CD8-positive, alpha-beta memory T cell (primary cell): ENCODE data around the gene NTM. TPM values are rescaled to one million over a fixed set of nuclear protein-coding genes. Genes with fewer than 3 reads are reported as not detected.

Experiments
- CTCF ChIA-PET: fragments of 350-600 bp; sonication (Branson Sonifier 250); formaldehyde crosslinking; loops from one replicate; lab custom pipeline; 2021; ENCODE audit warnings: antibody characterized with exemption; lab: Charles Lee
- POLR2A ChIA-PET: fragments of 350-600 bp; sonication (Branson Sonifier 250); formaldehyde crosslinking; loops from one replicate; lab custom pipeline; 2021; ENCODE audit warnings: antibody characterized with exemption; lab: Charles Lee
- DNase-seq, 5 donors: peaks; one replicate each; pipeline versions ENCODE4 v3.0.0 to v3.0.0-alpha.2; 2020 to 2022; ENCODE audit warnings: mixed read lengths in 1 of 5
- H3K27ac ChIP-seq: one replicate; pipeline ENCODE4 v1.7.0; 2013; ENCODE audit warnings: low read depth, mild to moderate bottlenecking, low read length, moderate library complexity
- H3K27me3 ChIP-seq: 2 replicates; pipeline ENCODE4 v1.7.0; 2013; ENCODE audit warnings: low read length, mild to moderate bottlenecking; ENCODE audit not compliant: insufficient read depth, poor library complexity, severe bottlenecking
- H3K36me3 ChIP-seq: 2 replicates; pipeline ENCODE4 v1.7.0; 2013; ENCODE audit warnings: mild to moderate bottlenecking, low read length, moderate library complexity; ENCODE audit not compliant: insufficient read depth
- H3K4me1 ChIP-seq: 2 replicates; pipeline ENCODE4 v1.7.0; 2013; ENCODE audit warnings: mild to moderate bottlenecking, low read length, moderate library complexity; ENCODE audit not compliant: insufficient read depth
- H3K4me3 ChIP-seq: 2 replicates; pipeline ENCODE4 v1.7.0; 2013; ENCODE audit warnings: mild to moderate bottlenecking, low read length
- H3K9me3 ChIP-seq: 2 replicates; pipeline ENCODE4 v1.7.0; 2013; ENCODE audit warnings: mild to moderate bottlenecking, low read length
- H3K27ac Mint-ChIP-seq, 8 donors: one replicate each; pipeline ENCODE4 v1.8.0; 2020 to 2021; ENCODE audit warnings: mixed read lengths in 8 of 8, mild to moderate bottlenecking in 6 of 8, inconsistent platforms in 3 of 8, moderate library complexity in 3 of 8
- H3K27me3 Mint-ChIP-seq, 2 donors: one replicate each; pipeline ENCODE4 v1.8.0; 2020 to 2021; ENCODE audit warnings: mixed read lengths in 2 of 2, mild to moderate bottlenecking in 1 of 2, moderate library complexity in 1 of 2
- H3K36me3 Mint-ChIP-seq, 3 donors: one replicate each; pipeline ENCODE4 v1.8.0; 2020 to 2021; ENCODE audit warnings: mixed read lengths in 3 of 3, inconsistent platforms in 1 of 3, mild to moderate bottlenecking in 1 of 3
- H3K4me1 Mint-ChIP-seq, 3 donors: one replicate each; pipeline ENCODE4 v1.8.0; 2020 to 2021; ENCODE audit warnings: mixed read lengths in 3 of 3, inconsistent platforms in 1 of 3, mild to moderate bottlenecking in 1 of 3
- H3K4me3 Mint-ChIP-seq, 7 donors: one replicate each; pipeline ENCODE4 v1.8.0; 2020 to 2021; ENCODE audit warnings: mixed read lengths in 7 of 7, mild to moderate bottlenecking in 6 of 7, moderate library complexity in 4 of 7, inconsistent platforms in 2 of 7
- H3K9me3 Mint-ChIP-seq, 5 donors: one replicate each; pipeline ENCODE4 v1.8.0; 2020 to 2022; ENCODE audit warnings: mixed read lengths in 5 of 5, mild to moderate bottlenecking in 3 of 5, moderate library complexity in 2 of 5, inconsistent platforms in 1 of 5
- polyA plus RNA-seq: library from polyadenylated mRNA; unstranded; fragments of 300-500 nt; fragmentation: Illumina TruSeq; gene quantifications from one replicate; pipeline ENCODE4 v1.2.3, GENCODE V29; 2021
- total RNA-seq, 2 experiments: library from RNA; stranded (reverse); gene quantifications; one replicate each; pipeline ENCODE4 v1.2.3, GENCODE V29; 2021

NTM gene
- total and polyA plus RNA-seq, 3 experiments from 2014 or later: not detected

DNA sequence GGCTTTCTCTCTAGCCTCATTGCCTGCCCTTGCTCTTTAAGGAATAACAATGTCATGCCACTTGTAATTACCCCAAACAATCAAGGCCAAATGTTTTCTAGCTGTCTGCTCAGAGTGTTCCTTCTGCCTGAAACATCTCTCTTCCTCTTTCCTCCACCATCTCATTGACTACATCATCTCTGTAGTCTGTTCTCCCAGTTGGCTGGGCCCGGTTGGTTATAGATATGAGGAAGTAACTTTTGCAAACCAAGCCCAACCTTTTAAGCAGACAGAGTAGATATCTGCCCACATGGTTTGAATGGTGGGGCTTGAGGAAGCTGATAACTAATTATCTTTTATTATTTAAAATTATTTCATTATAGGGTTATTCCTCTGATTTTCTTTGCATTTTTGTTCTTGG is 104.5 kb downstream of the NTM start:
- Histone ChIP-seq H3K9me3 (no peaks in the 10 kb centered on the region), H3K27ac (no peak overlapping the region), H3K36me3 (no peaks in the 10 kb centered on the region), H3K27me3 (no peaks in the 10 kb centered on the region), H3K4me1 (no peaks in the 10 kb centered on the region), H3K4me3 (no peak overlapping the region)
- no peak for DNase-seq
- H3K36me3 Mint-ChIP-seq: no peaks in the 10 kb centered on the region
- H3K4me1 Mint-ChIP-seq: no peaks in the 10 kb centered on the region
- no peak overlapping the region for H3K4me3 Mint-ChIP-seq
- peaks cover 1 to 3% of the 10 kb centered on the region in 2 donors for H3K27me3 Mint-ChIP-seq
- H3K27ac Mint-ChIP-seq: no peak overlapping the region
- ChIA-PET CTCF (no interaction called here), POLR2A (no interaction called here)
- H3K9me3 Mint-ChIP-seq: peaks cover 0 to 10% (median 2%) of the 10 kb centered on the region in 5 donors

- Mint-ChIP-seq H3K4me3 (no peak overlapping the region), H3K27ac (no peak overlapping the region), H3K36me3 (no peaks in the 10 kb centered on the region), H3K4me1 (no peaks in the 10 kb centered on the region), H3K9me3 (peaks cover 0 to 13% (median 2%) of the 10 kb centered on the region in 5 donors), H3K27me3 (peaks cover 1 to 3% of the 10 kb centered on the region in 2 donors)
- DNase-seq: no peak
- CTCF ChIA-PET: no interaction called here
- Histone ChIP-seq H3K36me3 (no peaks in the 10 kb centered on the region), H3K4me1 (no peaks in the 10 kb centered on the region), H3K4me3 (no peak overlapping the region), H3K27ac (no peak overlapping the region), H3K9me3 (no peaks in the 10 kb centered on the region), H3K27me3 (no peaks in the 10 kb centered on the region)
- POLR2A ChIA-PET: no interaction called here
Measured at GRCh38 chr11:131476266-131476665, 105.9 kb downstream of the NTM start.

DNA sequence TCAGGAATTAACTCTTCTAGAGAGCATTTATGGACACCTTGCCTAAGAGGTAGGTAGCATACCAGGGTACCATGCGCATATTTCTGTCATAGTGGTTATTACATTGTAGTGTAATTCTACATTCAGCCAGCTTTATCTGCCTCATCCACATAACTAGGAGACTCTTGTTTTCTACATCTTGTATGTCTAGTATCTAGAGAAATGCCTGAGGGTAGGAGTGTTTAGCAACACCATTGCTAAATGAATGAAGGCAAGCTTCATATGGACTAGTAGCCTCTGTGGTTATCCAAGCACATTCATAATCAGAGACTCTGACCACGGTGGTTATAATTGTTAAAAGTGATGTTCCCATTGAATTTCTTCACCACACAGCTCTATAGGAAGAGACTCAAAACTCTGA is 107.9 kb downstream of the NTM start:
- ChIA-PET POLR2A (no interaction called here), CTCF (no interaction called here)
- H3K9me3 ChIP-seq: no peaks in the 10 kb centered on the region
- H3K36me3 ChIP-seq: no peaks in the 10 kb centered on the region
- no peak overlapping the region for H3K27ac ChIP-seq
- no peaks in the 10 kb centered on the region for H3K36me3 Mint-ChIP-seq
- peaks cover 1 to 3% of the 10 kb centered on the region in 2 donors for H3K27me3 Mint-ChIP-seq
- no peak overlapping the region for H3K4me3 ChIP-seq
- H3K27ac Mint-ChIP-seq: no peak overlapping the region
- H3K4me1 Mint-ChIP-seq: no peaks in the 10 kb centered on the region
- no peaks in the 10 kb centered on the region for H3K4me1 ChIP-seq
- peaks cover 0 to 9% (median 2%) of the 10 kb centered on the region in 5 donors for H3K9me3 Mint-ChIP-seq
- DNase-seq: no peak
- H3K27me3 ChIP-seq: no peaks in the 10 kb centered on the region
- H3K4me3 Mint-ChIP-seq: no peak overlapping the region

DNA sequence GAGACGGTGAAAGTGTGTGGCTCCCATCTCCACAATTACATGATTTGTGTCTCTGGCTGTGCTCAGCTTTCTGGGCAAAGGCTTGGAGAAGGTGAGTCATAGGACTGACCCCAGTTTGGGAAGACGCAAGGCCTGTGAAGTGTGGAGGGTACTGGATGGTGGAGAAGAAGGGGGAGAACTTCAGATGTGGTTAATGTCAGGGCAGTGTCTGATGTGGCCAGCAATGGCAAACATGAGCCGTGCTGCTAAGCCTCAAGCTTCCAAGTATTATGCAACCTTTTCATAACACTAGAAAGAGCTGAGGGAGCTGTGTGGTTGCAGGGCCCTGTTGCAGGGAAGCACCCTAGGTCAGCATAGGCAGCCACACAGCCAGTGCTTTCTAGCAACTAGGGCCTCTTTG is 110.9 kb downstream of the NTM start:
- no peaks in the 10 kb centered on the region for H3K9me3 ChIP-seq
- no peaks in the 10 kb centered on the region for H3K27me3 ChIP-seq
- no peak overlapping the region for H3K27ac Mint-ChIP-seq
- ChIA-PET CTCF (no interaction called here), POLR2A (no interaction called here)
- H3K4me3 ChIP-seq: no peak overlapping the region
- H3K4me1 ChIP-seq: no peaks in the 10 kb centered on the region
- H3K36me3 Mint-ChIP-seq: no peaks in the 10 kb centered on the region
- H3K9me3 Mint-ChIP-seq: peaks cover 0 to 6% (median 0%) of the 10 kb centered on the region in 5 donors
- no peak for DNase-seq
- H3K4me3 Mint-ChIP-seq: no peak overlapping the region
- no peaks in the 10 kb centered on the region for H3K36me3 ChIP-seq
- H3K27me3 Mint-ChIP-seq: no peaks in the 10 kb centered on the region
- H3K4me1 Mint-ChIP-seq: no peaks in the 10 kb centered on the region
- H3K27ac ChIP-seq: no peak overlapping the region

DNA sequence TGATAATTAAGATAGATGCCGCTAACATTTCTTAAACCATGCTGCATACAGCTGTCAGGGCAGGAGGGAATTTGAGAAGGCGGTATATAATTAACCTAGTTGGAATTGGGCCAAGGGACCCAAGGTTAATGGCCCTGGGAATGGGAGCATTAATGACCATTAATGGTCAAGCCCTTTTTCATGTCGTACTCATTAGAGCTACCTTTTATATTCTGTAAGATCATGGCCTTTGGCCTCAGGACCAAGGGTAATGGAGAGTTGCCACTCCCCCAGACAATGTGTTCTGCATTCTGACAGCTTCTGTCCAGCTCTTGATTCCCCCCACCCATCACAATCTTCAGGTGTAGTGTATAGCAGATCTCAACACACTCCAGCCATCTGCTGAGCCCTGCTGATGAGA is 111.6 kb downstream of the NTM start:
- Mint-ChIP-seq H3K27me3 (no peaks in the 10 kb centered on the region), H3K9me3 (peaks cover 0 to 6% (median 0%) of the 10 kb centered on the region in 5 donors), H3K4me1 (no peaks in the 10 kb centered on the region), H3K36me3 (no peaks in the 10 kb centered on the region), H3K4me3 (no peak overlapping the region), H3K27ac (no peak overlapping the region)
- no peak for DNase-seq
- POLR2A ChIA-PET: no interaction called here
- Histone ChIP-seq H3K4me3 (no peak overlapping the region), H3K36me3 (no peaks in the 10 kb centered on the region), H3K9me3 (no peaks in the 10 kb centered on the region), H3K27ac (no peak overlapping the region), H3K27me3 (no peaks in the 10 kb centered on the region), H3K4me1 (no peaks in the 10 kb centered on the region)
- CTCF ChIA-PET: interaction anchor here (1.0 kb wide), 1 partner anchor 12 kb away, joined by 3 read pairs; no protein-coding TSS in a partner anchor

- Histone ChIP-seq H3K36me3 (no peaks in the 10 kb centered on the region), H3K4me1 (no peaks in the 10 kb centered on the region), H3K27ac (no peak overlapping the region), H3K27me3 (no peaks in the 10 kb centered on the region), H3K4me3 (no peak overlapping the region), H3K9me3 (no peaks in the 10 kb centered on the region)
- CTCF ChIA-PET: no interaction called here
- Mint-ChIP-seq H3K36me3 (no peaks in the 10 kb centered on the region), H3K27ac (no peak overlapping the region), H3K27me3 (no peaks in the 10 kb centered on the region), H3K4me1 (no peaks in the 10 kb centered on the region), H3K4me3 (no peak overlapping the region), H3K9me3 (peaks cover 0 to 3% (median 0%) of the 10 kb centered on the region in 5 donors)
- POLR2A ChIA-PET: no interaction called here
- no peak for DNase-seq
Measured at GRCh38 chr11:131483453-131483852, 113.0 kb downstream of the NTM start.

DNA sequence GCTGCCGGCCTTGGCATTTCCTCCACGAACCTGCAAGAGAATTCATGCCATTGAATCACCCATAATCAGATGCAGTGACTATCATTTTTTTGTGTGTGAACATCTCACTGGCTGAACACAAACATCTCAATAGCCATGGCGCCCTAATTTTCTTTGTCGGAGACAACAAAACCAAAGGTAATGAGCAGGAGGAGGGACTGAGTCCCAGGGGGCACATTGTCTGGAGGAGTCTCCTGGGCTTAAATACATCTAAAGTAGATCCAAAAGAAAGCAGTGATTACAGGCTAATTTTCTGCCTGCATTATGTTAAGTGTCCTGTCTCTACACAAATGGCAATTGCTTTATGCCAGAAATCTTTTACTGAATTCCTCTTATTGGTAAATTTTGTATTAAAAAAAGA is 113.5 kb downstream of the NTM start:
- H3K36me3 Mint-ChIP-seq: no peaks in the 10 kb centered on the region
- H3K36me3 ChIP-seq: no peaks in the 10 kb centered on the region
- H3K4me3 ChIP-seq: no peak overlapping the region
- H3K27me3 Mint-ChIP-seq: no peaks in the 10 kb centered on the region
- POLR2A ChIA-PET: no interaction called here
- CTCF ChIA-PET: no interaction called here
- H3K27ac ChIP-seq: no peak overlapping the region
- H3K9me3 ChIP-seq: no peaks in the 10 kb centered on the region
- H3K4me1 Mint-ChIP-seq: no peaks in the 10 kb centered on the region
- no peak for DNase-seq
- H3K27me3 ChIP-seq: no peaks in the 10 kb centered on the region
- H3K4me3 Mint-ChIP-seq: no peak overlapping the region
- H3K4me1 ChIP-seq: no peaks in the 10 kb centered on the region
- H3K27ac Mint-ChIP-seq: no peak overlapping the region
- H3K9me3 Mint-ChIP-seq: peaks cover 0 to 3% (median 0%) of the 10 kb centered on the region in 5 donors

DNA sequence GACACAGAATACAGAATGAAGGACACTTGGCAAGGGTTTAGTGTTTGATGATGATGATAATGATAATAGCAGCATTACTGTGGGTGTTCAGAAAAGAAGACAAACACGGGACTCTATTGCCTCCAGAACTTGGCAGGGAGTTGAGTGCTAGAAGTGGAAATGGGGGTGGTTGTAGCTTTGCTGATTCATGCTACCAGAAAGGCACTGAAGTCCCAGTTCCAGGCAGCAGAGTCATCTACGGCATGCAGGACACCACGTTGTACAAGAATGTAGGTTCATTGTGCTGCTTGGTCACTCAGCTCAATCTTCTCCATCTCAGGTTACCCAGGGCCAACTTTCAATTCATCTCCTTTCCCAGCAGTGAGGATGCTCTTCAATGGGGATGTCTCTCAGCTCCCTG is 115.7 kb downstream of the NTM start:
- Mint-ChIP-seq H3K4me3 (no peak overlapping the region), H3K4me1 (no peaks in the 10 kb centered on the region), H3K27ac (no peak overlapping the region), H3K27me3 (no peaks in the 10 kb centered on the region), H3K9me3 (peaks cover 2 to 7% (median 3%) of the 10 kb centered on the region in 5 donors), H3K36me3 (no peaks in the 10 kb centered on the region)
- ChIA-PET POLR2A (no interaction called here), CTCF (no interaction called here)
- H3K9me3 ChIP-seq: no peaks in the 10 kb centered on the region
- H3K27me3 ChIP-seq: no peaks in the 10 kb centered on the region
- H3K36me3 ChIP-seq: no peaks in the 10 kb centered on the region
- no peak for DNase-seq
- H3K27ac ChIP-seq: no peak overlapping the region
- no peaks in the 10 kb centered on the region for H3K4me1 ChIP-seq
- H3K4me3 ChIP-seq: no peak overlapping the region
